HCT116 (cell line): ENCODE results near the gene FBXL5. TPM values are rescaled to one million over a fixed set of nuclear protein-coding genes. Genes with fewer than 3 reads are reported as not detected.

Source experiments
- ATAC-seq: fragments of 200-7000 bp; cut with Tn5 transposase; 2 replicates; pipeline ENCODE4 v1.9.1; 2020; ENCODE audit warnings: mild to moderate bottlenecking, moderate library complexity
- BruUV-seq: library from RNA; stranded (reverse); fragments of 400-500 nt; replicated peaks from 2 replicates; lab custom pipeline; 2021; lab: Mats Ljungman, UMichigan
- CTCF ChIA-PET: fragments of 300-600 bp; sonication (Branson Sonifier 250); formaldehyde crosslinking; loops from one replicate; lab custom pipeline; 2021; ENCODE audit warnings: antibody characterized with exemption; lab: Charles Lee
- POLR2A ChIA-PET: fragments of 300-600, 350-600 bp; sonication (Branson Sonifier 250); formaldehyde crosslinking; loops from one replicate; lab custom pipeline; 2021; ENCODE audit warnings: antibody characterized with exemption; lab: Charles Lee
- RAD21 ChIA-PET, 2 experiments: fragments of 300-600 bp; sonication (Branson Sonifier 250); formaldehyde crosslinking; loops; one replicate each; lab custom pipeline; 2023; ENCODE audit warnings: low total read pairs in 2 of 2; ENCODE audit not compliant: uncharacterized antibody in 2 of 2, unreplicated experiment in 2 of 2, low non-redundant PET in 1 of 2; lab: Charles Lee
- DNase-seq: peaks from one replicate; pipeline ENCODE4 v3.0.0-alpha.2; 2010; ENCODE audit warnings: low read depth, low spot score
- H2AFZ ChIP-seq: fragments of 200-600 bp; shearing (Covaris generic), sonication (generic); 2 replicates; pipeline ENCODE4 v1.6.1; 2017; ENCODE audit warnings: low read depth, mixed run types, mixed read lengths, antibody characterized with exemption, low read length; ENCODE audit not compliant: poor library complexity, severe bottlenecking
- H3K27ac ChIP-seq: 2 replicates; pipeline ENCODE4 v1.5.1; 2012; ENCODE audit warnings: low read depth, low read length
- H3K27me3 ChIP-seq: fragments of 200-600 bp; sonication (generic); 2 replicates; pipeline ENCODE4 v1.6.1; 2016; ENCODE audit warnings: mixed run types, low read length, mixed read lengths; ENCODE audit not compliant: insufficient read depth
- H3K36me3 ChIP-seq, 2 experiments: fragments of 200-500 bp in 1 of 2; fragments of 200-600 bp in 1 of 2; sonication (Bioruptor generic) in 1 of 2; sonication (generic) in 1 of 2; 2 replicates each; pipeline versions ENCODE4 v1.5.1 to v1.6.1; 2014 to 2016; ENCODE audit warnings: low read length in 2 of 2, inconsistent platforms in 1 of 2, mixed read lengths in 1 of 2, mixed run types in 1 of 2; ENCODE audit not compliant: insufficient read depth in 2 of 2, control insufficient read depth in 1 of 2
- H3K4me1 ChIP-seq, 2 experiments: fragments of 200-600 bp in 1 of 2; sonication (generic) in 1 of 2; 2 replicates each; pipeline versions ENCODE4 v1.5.1 to v1.6.1; 2012 to 2017; ENCODE audit warnings: low read length in 2 of 2, inconsistent platforms in 1 of 2, mild to moderate bottlenecking in 1 of 2, mixed read lengths in 1 of 2, mixed run types in 1 of 2, moderate library complexity in 1 of 2; ENCODE audit not compliant: insufficient read depth in 2 of 2, control insufficient read depth in 1 of 2
- H3K4me2 ChIP-seq: fragments of 200-600 bp; sonication (generic); 2 replicates; pipeline ENCODE4 v1.6.1; 2017; ENCODE audit warnings: mixed run types, low read length, mixed read lengths
- H3K4me3 ChIP-seq, 2 experiments: fragments of 200-600 bp in 1 of 2; sonication (generic) in 1 of 2; replicated peaks in 1 of 2; 2 replicates each; pipeline ENCODE4 v1.5.1; 2011 to 2016; ENCODE audit warnings: low read length in 2 of 2, control low read depth in 1 of 2, low read depth in 1 of 2, mild to moderate bottlenecking in 1 of 2, mixed read lengths in 1 of 2, mixed run types in 1 of 2
- H3K79me2 ChIP-seq: fragments of 200-600 bp; sonication (generic); 2 replicates; pipeline ENCODE4 v1.6.1; 2017; ENCODE audit warnings: mild to moderate bottlenecking, mixed run types, low read length, moderate library complexity, mixed read lengths; ENCODE audit not compliant: insufficient read depth
- H3K9ac ChIP-seq: fragments of 200-600 bp; sonication (generic); 2 replicates; pipeline ENCODE4 v1.6.1; 2016; ENCODE audit warnings: low read length, mixed read lengths
- H3K9me2 ChIP-seq: fragments of 200-600 bp; sonication (generic), shearing (Covaris generic); 2 replicates; pipeline ENCODE4 v1.6.1; 2017; ENCODE audit warnings: mixed run types, mild to moderate bottlenecking, moderate library complexity; ENCODE audit not compliant: insufficient read depth
- H3K9me3 ChIP-seq, 2 experiments: fragments of 200-500 bp in 1 of 2; fragments of 200-600 bp in 1 of 2; sonication (Bioruptor generic) in 1 of 2; sonication (generic) in 1 of 2; 2 replicates each; pipeline ENCODE4 v1.6.1; 2014 to 2017; ENCODE audit warnings: low read length in 2 of 2, mixed read lengths in 2 of 2, inconsistent platforms in 1 of 2, low read depth in 1 of 2, mild to moderate bottlenecking in 1 of 2, mixed run types in 1 of 2, moderate library complexity in 1 of 2; ENCODE audit not compliant: control insufficient read depth in 1 of 2, insufficient read depth in 1 of 2
- H4K20me1 ChIP-seq: fragments of 200-600 bp; sonication (generic), shearing (Covaris generic); 2 replicates; pipeline ENCODE4 v1.6.1; 2017; ENCODE audit warnings: mixed run types, mild to moderate bottlenecking, moderate library complexity; ENCODE audit not compliant: insufficient read depth
- CBX3 ChIP-seq: IDR thresholded peaks from 2 replicates; pipeline ENCODE4 v1.6.1; 2012; ENCODE audit warnings: low read depth
- EZH2phosphoT487 ChIP-seq: fragments of 200-600 bp; IDR thresholded peaks from 2 replicates; pipeline ENCODE4 v1.6.1; 2018; ENCODE audit warnings: antibody characterized with exemption, borderline replicate concordance
- JUND ChIP-seq: IDR thresholded peaks from 2 replicates; pipeline ENCODE4 v1.6.1; 2012
- POLR2AphosphoS5 ChIP-seq: IDR thresholded peaks from 2 replicates; pipeline ENCODE4 v1.6.1; 2011; ENCODE audit warnings: mild to moderate bottlenecking, low read depth, low read length, moderate library complexity
- RAD21 ChIP-seq: IDR thresholded peaks from 2 replicates; pipeline ENCODE4 v1.6.1; 2012; ENCODE audit warnings: low read depth, mild to moderate bottlenecking
- SRF ChIP-seq: IDR thresholded peaks from 2 replicates; pipeline ENCODE4 v1.6.1; 2012; ENCODE audit warnings: low read depth
- TCF7L2 ChIP-seq: IDR thresholded peaks from 2 replicates; pipeline ENCODE4 v1.7.0; 2011; ENCODE audit warnings: borderline replicate concordance, inconsistent platforms; ENCODE audit not compliant: insufficient read depth, insufficient read length; ENCODE audit errors: extremely low read depth
- YY1 ChIP-seq: IDR thresholded peaks from 2 replicates; pipeline ENCODE4 v1.6.1; 2011; ENCODE audit warnings: low read length, low read depth, moderate library complexity, mild to moderate bottlenecking; ENCODE audit not compliant: insufficient replicate concordance; ENCODE audit errors: extremely low read depth
- ZFX ChIP-seq: fragments of 450-650 bp; IDR thresholded peaks from 2 replicates; pipeline ENCODE4 v1.6.1; 2017
- ZNF274 ChIP-seq: fragments of 200-500 bp; sonication (Bioruptor generic); IDR thresholded peaks from 2 replicates; pipeline ENCODE4 v1.6.1; 2014; ENCODE audit warnings: mild to moderate bottlenecking, low read depth, low read length, inconsistent platforms
- intact Hi-C: fragments of 100-400 bp; cut with micrococcal nuclease; formaldehyde crosslinking; loops from 2 replicates; pipeline ENCODE4 v1.10.0; 2022
- total RNA-seq: library from RNA; stranded (reverse); gene quantifications from one replicate; pipeline ENCODE4 v1.2.1, GENCODE V29; 2021; ENCODE audit not compliant: unreplicated experiment
- TF ChIP-seq, protein P1 (sequence below): IDR thresholded peaks from 2 replicates; pipeline ENCODE4 v1.6.1; 2012; ENCODE audit warnings: low read depth

Gene FBXL5
- total RNA-seq, 1 experiment from 2014 or later, result 20.6 TPM

DNA sequence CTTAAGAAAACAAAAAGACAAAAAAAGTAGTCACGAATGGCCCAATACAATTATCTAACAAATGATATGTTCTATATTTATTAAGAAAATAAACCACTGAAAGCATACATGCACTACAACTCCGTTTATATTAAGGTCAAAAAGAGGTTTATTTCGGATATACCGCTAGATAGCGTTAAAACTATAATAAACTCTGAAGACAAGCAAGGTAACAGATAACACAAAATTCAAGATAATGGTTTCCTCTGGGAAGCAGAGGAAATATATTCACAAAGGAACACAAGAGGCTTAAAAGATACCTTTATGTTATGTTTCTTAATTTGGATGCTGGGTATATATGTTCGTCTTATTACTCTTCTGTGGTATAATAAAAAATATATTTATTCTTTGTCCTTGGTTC lies 21.7 kb upstream of the FBXL5 start:
- ChIA-PET CTCF (no interaction called here), RAD21 (no interaction called here), POLR2A (no interaction called here)
- Histone ChIP-seq H3K4me2 (no peak overlapping the region; the same call in 1 of the 2 replicates), H3K79me2 (peaks cover 96% of the 10 kb centered on the region), H3K9me2 (no peaks in the 10 kb centered on the region), H2AFZ (no peak overlapping the region), H3K4me3 (no peak overlapping the region), H3K4me1 (peaks cover 22 to 45% of the 10 kb centered on the region in 2 experiments)
- intact Hi-C loops, result no loop called here
- no peak for DNase-seq
- no peak for TF ChIP-seq ZFX
- no peak for TF ChIP-seq TCF7L2
- no peak for TF ChIP-seq POLR2AphosphoS5
- TF ChIP-seq, protein P1, sequence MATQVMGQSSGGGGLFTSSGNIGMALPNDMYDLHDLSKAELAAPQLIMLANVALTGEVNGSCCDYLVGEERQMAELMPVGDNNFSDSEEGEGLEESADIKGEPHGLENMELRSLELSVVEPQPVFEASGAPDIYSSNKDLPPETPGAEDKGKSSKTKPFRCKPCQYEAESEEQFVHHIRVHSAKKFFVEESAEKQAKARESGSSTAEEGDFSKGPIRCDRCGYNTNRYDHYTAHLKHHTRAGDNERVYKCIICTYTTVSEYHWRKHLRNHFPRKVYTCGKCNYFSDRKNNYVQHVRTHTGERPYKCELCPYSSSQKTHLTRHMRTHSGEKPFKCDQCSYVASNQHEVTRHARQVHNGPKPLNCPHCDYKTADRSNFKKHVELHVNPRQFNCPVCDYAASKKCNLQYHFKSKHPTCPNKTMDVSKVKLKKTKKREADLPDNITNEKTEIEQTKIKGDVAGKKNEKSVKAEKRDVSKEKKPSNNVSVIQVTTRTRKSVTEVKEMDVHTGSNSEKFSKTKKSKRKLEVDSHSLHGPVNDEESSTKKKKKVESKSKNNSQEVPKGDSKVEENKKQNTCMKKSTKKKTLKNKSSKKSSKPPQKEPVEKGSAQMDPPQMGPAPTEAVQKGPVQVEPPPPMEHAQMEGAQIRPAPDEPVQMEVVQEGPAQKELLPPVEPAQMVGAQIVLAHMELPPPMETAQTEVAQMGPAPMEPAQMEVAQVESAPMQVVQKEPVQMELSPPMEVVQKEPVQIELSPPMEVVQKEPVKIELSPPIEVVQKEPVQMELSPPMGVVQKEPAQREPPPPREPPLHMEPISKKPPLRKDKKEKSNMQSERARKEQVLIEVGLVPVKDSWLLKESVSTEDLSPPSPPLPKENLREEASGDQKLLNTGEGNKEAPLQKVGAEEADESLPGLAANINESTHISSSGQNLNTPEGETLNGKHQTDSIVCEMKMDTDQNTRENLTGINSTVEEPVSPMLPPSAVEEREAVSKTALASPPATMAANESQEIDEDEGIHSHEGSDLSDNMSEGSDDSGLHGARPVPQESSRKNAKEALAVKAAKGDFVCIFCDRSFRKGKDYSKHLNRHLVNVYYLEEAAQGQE, result no peak
- TF ChIP-seq ZNF274, result no peak
- TF ChIP-seq SRF, result no peak
- TF ChIP-seq RAD21, result no peak
- no peak for TF ChIP-seq YY1
- TF ChIP-seq CBX3, result no peak
- no peak for TF ChIP-seq JUND
- TF ChIP-seq EZH2phosphoT487, result no peak
- TF ChIP-seq, all 23 proteins: peak for 0
- H3K27ac ChIP-seq, result no peak overlapping the region; the same call in 1 of the 2 replicates
- no peak for ATAC-seq
- H3K9me3 ChIP-seq, result no peaks in the 10 kb centered on the region
- no peak overlapping the region for H3K9ac ChIP-seq
- no TSS peak for BruUV-seq
- no peaks in the 10 kb centered on the region for H4K20me1 ChIP-seq
- no peaks in the 10 kb centered on the region for H3K36me3 ChIP-seq
- no peaks in the 10 kb centered on the region for H3K27me3 ChIP-seq
